ENCODE results near the gene APOL3.

DNA sequence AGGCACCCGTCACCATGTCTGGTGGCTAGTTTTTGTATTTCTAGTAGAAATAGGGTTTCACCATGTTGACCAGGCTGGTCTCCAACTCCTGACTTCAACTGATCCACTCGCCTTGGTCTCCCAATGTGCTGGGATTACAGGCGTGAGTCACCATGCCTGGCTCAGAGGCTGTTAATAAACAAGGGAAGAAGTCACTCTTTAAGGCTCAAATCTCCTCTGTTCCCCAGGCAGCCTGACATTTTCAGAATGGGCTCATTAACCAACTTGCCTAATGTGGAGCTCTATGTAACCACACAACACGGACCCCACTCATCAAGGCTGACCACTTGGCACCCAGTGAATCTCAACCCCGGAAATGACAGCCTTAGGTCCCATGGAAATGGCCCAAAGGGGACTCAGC lies 24.1 kb downstream of the APOL3 start:
- no peak for TF ChIP-seq ZNF274 (IDR thresholded peaks at IDR 0.05; ENCODE audit: low read depth, low read length)
- TF ChIP-seq YY1 (IDR thresholded peaks at IDR 0.05; ENCODE audit: insufficient read depth, insufficient read length), result no peak
